Stomach smooth muscle (tissue), 2 donors: ENCODE results near the gene PSMD8.
"Not testable (repeated sequence)": the region's sequence is repeated elsewhere in the genome, so short reads cannot be mapped to it uniquely, and the experiment has no call there.

Experiments
- H3K27ac ChIP-seq: one replicate; pipeline ENCODE4 v1.7.0; 2013; ENCODE audit warnings: mild to moderate bottlenecking, low read length, inconsistent platforms
- H3K27me3 ChIP-seq, 2 donors: one replicate each; pipeline ENCODE4 v1.7.0; 2013; ENCODE audit warnings: low read length in 2 of 2; ENCODE audit not compliant: insufficient read depth in 2 of 2, control insufficient read depth in 1 of 2
- H3K36me3 ChIP-seq, 2 donors: one replicate each; pipeline ENCODE4 v1.7.0; 2013; ENCODE audit warnings: low read length in 2 of 2; ENCODE audit not compliant: control insufficient read depth in 2 of 2, insufficient read depth in 2 of 2
- H3K4me1 ChIP-seq: one replicate; pipeline ENCODE4 v1.7.0; 2013; ENCODE audit warnings: low read length; ENCODE audit not compliant: control insufficient read depth, insufficient read depth
- H3K4me3 ChIP-seq, 2 donors: one replicate each; pipeline ENCODE4 v1.7.0; 2013; ENCODE audit warnings: low read length in 2 of 2
- H3K9ac ChIP-seq, 2 donors: one replicate each; pipeline ENCODE4 v1.7.0; 2013; ENCODE audit warnings: low read length in 2 of 2, mild to moderate bottlenecking in 1 of 2
- H3K9me3 ChIP-seq, 2 donors: one replicate each; pipeline ENCODE4 v1.7.0; 2013; ENCODE audit warnings: low read length in 2 of 2; ENCODE audit not compliant: control insufficient read depth in 2 of 2
- donor health status: healthy.
- donor health status: Pancreatic carcinoma.

PSMD8 gene

GRCh38 chr19:38362076-38362945, 12.1 kb upstream of the PSMD8 start:
- peaks cover 14% of the 10 kb centered on the region for H3K4me1 ChIP-seq
- H3K4me3 ChIP-seq = peak overlapping the region; percentile 59 to 75
- H3K27ac ChIP-seq = no peak overlapping the region
- no peak overlapping the region for H3K9ac ChIP-seq
- H3K27me3 ChIP-seq = peaks cover 24 to 31% of the 10 kb centered on the region in 2 donors
- no peaks in the 10 kb centered on the region for H3K9me3 ChIP-seq
- H3K36me3 ChIP-seq = no peaks in the 10 kb centered on the region

GRCh38 chr19:38362946-38363688, 11.3 kb upstream of the PSMD8 start:
- not testable (repeated sequence) for H3K27ac ChIP-seq, H3K36me3 ChIP-seq, H3K9ac ChIP-seq, H3K9me3 ChIP-seq
- Histone ChIP-seq H3K4me1 (peaks cover 14% of the 10 kb centered on the region), H3K4me3 (peak overlapping the region in 1 of 2 donors; percentile 75), H3K27me3 (peaks cover 24 to 31% of the 10 kb centered on the region in 2 donors)

- Histone ChIP-seq H3K4me1 (peaks cover 9% of the 10 kb centered on the region), H3K27ac (no peak overlapping the region), H3K9ac (no peak overlapping the region), H3K9me3 (no peaks in the 10 kb centered on the region), H3K4me3 (no peak overlapping the region), H3K36me3 (no peaks in the 10 kb centered on the region), H3K27me3 (peaks cover 8 to 11% of the 10 kb centered on the region in 2 donors)
Measured at GRCh38 chr19:38367041-38367440, 7.3 kb upstream of the PSMD8 start.

- Histone ChIP-seq H3K27ac (no peak overlapping the region), H3K9me3 (no peaks in the 10 kb centered on the region), H3K27me3 (peaks cover 2 to 10% of the 10 kb centered on the region in 2 donors), H3K9ac (no peak overlapping the region), H3K4me3 (no peak overlapping the region), H3K4me1 (peaks cover 7% of the 10 kb centered on the region), H3K36me3 (no peaks in the 10 kb centered on the region)
Measured at GRCh38 chr19:38369584-38369983, 4.8 kb upstream of the PSMD8 start.

GRCh38 chr19:38370299-38370698, 4.1 kb upstream of the PSMD8 start:
- no peaks in the 10 kb centered on the region for H3K9me3 ChIP-seq
- peaks cover 0 to 8% of the 10 kb centered on the region in 2 donors for H3K27me3 ChIP-seq
- peaks cover 13% of the 10 kb centered on the region for H3K4me1 ChIP-seq

GRCh38 chr19:38371081-38371480, 3.3 kb upstream of the PSMD8 start:
- Histone ChIP-seq H3K9me3 (no peaks in the 10 kb centered on the region), H3K27me3 (peaks cover 0 to 5% of the 10 kb centered on the region in 2 donors), H3K36me3 (peaks cover 0 to under 1% of the 10 kb centered on the region in 2 donors), H3K4me3 (no peak overlapping the region), H3K9ac (no peak overlapping the region), H3K4me1 (peaks cover 21% of the 10 kb centered on the region), H3K27ac (no peak overlapping the region)

More at GRCh38 chr19:38370299-38370698, 4.1 kb upstream of the PSMD8 start:
- no peak overlapping the region for H3K4me3 ChIP-seq
- H3K27ac ChIP-seq = no peak overlapping the region
- H3K36me3 ChIP-seq = no peaks in the 10 kb centered on the region
- no peak overlapping the region for H3K9ac ChIP-seq

GRCh38 chr19:38373907-38374331, 452 bp upstream of the PSMD8 start:
- Histone ChIP-seq H3K36me3 (peaks cover 4 to 10% of the 10 kb centered on the region in 2 donors), H3K27me3 (no peaks in the 10 kb centered on the region), H3K27ac (peak overlapping the region; percentile 88), H3K9ac (peak overlapping the region; percentile 47 to 78), H3K9me3 (no peaks in the 10 kb centered on the region), H3K4me3 (peak overlapping the region; percentile 79 to 97), H3K4me1 (peaks cover 31% of the 10 kb centered on the region)

GRCh38 chr19:38375098-38375493, 725 bp downstream of the PSMD8 start:
- no peaks in the 10 kb centered on the region for H3K27me3 ChIP-seq
- H3K4me3 ChIP-seq = peak overlapping the region; percentile 97 to 98
- peak overlapping the region; percentile 96 to 98 for H3K9ac ChIP-seq
- peaks cover 31% of the 10 kb centered on the region for H3K4me1 ChIP-seq
- peaks cover 9 to 19% of the 10 kb centered on the region in 2 donors for H3K36me3 ChIP-seq
- peak overlapping the region; percentile 88 for H3K27ac ChIP-seq
- H3K9me3 ChIP-seq = no peaks in the 10 kb centered on the region

GRCh38 chr19:38375748-38376147, 1.4 kb downstream of the PSMD8 start:
- Histone ChIP-seq H3K27me3 (no peaks in the 10 kb centered on the region), H3K4me1 (peaks cover 31% of the 10 kb centered on the region), H3K36me3 (peaks cover 13 to 25% of the 10 kb centered on the region in 2 donors), H3K9ac (peak overlapping the region; percentile 96 to 98), H3K9me3 (no peaks in the 10 kb centered on the region), H3K4me3 (peak overlapping the region; percentile 97 to 98), H3K27ac (no peak overlapping the region)

GRCh38 chr19:38376576-38376975, 2.2 kb downstream of the PSMD8 start:
- Histone ChIP-seq H3K4me1 (peaks cover 31% of the 10 kb centered on the region), H3K36me3 (peaks cover 21 to 33% of the 10 kb centered on the region in 2 donors), H3K4me3 (no peak overlapping the region), H3K9me3 (no peaks in the 10 kb centered on the region), H3K9ac (no peak overlapping the region), H3K27ac (no peak overlapping the region), H3K27me3 (no peaks in the 10 kb centered on the region)
